T-helper 1 cell treated with Interleukin-12 subunit alpha and Interleukin-12 subunit beta and Interleukin-4 antibody, amounts not matched to agents 30 ng/mL and 1 ng/mL, for 36 hours (primary cell): ENCODE results near the gene NHP2. TPM values are rescaled to one million over a fixed set of nuclear protein-coding genes. Genes with fewer than 3 reads are reported as not detected.

Source experiments
- intact Hi-C: fragments of 100-400 bp; cut with micrococcal nuclease; formaldehyde crosslinking; loops from one replicate; pipeline ENCODE4 v1.15.1; 2024
- total RNA-seq: library from RNA; stranded (reverse); gene quantifications from 2 replicates; pipeline ENCODE4 v1.2.3, GENCODE V29; 2022

The NHP2 gene
- total RNA-seq, 1 donor from 2014 or later = 141 TPM

- intact Hi-C loops = no loop called here
Observed at GRCh38 chr5:178177569-178177968, 23.9 kb upstream of the NHP2 start.

DNA sequence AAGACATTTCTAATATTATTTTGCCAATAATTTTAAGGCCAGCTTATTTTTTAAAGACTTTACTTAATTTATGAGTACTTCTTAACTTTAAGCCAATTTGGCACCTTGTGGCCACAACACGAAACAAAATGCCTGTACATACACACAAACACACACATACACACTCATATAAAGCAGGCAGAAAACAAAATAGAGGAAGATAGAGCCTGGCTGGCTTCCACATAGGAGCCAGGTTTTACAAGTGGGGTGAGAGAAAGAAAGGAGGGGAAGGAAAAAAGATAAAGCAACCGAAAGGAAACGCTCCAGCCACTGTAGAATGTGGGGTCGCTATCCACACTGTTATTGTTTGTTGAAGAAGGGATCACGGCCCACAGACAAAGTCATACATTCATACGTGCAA lies 23.1 kb upstream of the NHP2 start:
- intact Hi-C loops = no loop called here

GRCh38 chr5:178174456-178174855 lies 20.8 kb upstream of the NHP2 start:
- intact Hi-C loops = no loop called here

DNA sequence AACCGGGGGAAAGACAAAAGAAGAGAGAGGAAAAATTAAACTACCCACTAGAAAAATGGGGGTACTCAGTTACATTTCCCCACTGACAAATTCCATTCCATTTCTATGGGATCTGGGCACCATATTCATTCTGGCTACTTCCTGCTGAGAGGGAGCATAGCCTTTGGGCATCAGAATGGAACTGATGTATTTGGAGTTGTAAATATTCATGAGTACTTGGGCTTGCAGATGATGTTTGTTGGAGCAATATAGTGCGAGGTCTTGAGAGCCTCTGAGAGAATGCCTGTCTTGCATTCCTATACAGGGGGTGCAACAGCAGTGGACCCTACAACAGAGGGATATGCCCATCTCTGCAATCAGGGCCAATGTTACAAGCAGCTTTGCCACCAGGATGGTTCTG lies 16.8 kb upstream of the NHP2 start:
- intact Hi-C loops = no loop called here

DNA sequence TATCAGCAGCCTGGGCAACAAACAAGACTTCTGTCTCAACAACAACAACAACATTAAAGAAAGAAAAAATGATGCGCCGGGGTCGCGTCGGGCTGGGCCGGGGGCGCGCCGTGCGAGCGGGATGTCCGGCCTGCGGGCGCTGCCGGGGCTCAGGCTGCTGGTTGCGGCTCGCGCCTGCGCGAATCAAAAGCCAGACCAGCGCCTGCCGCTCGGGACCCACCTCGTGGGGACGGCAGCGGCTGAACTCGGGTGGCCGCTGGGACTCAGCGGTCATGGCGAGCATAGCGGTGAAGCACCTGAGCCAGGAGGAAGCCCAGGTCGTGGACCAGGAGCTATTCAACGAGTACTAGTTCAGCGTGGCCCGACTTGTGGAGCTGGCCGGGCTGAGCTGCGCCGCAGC lies 11.9 kb upstream of the NHP2 start:
- intact Hi-C loops = no loop called here

DNA sequence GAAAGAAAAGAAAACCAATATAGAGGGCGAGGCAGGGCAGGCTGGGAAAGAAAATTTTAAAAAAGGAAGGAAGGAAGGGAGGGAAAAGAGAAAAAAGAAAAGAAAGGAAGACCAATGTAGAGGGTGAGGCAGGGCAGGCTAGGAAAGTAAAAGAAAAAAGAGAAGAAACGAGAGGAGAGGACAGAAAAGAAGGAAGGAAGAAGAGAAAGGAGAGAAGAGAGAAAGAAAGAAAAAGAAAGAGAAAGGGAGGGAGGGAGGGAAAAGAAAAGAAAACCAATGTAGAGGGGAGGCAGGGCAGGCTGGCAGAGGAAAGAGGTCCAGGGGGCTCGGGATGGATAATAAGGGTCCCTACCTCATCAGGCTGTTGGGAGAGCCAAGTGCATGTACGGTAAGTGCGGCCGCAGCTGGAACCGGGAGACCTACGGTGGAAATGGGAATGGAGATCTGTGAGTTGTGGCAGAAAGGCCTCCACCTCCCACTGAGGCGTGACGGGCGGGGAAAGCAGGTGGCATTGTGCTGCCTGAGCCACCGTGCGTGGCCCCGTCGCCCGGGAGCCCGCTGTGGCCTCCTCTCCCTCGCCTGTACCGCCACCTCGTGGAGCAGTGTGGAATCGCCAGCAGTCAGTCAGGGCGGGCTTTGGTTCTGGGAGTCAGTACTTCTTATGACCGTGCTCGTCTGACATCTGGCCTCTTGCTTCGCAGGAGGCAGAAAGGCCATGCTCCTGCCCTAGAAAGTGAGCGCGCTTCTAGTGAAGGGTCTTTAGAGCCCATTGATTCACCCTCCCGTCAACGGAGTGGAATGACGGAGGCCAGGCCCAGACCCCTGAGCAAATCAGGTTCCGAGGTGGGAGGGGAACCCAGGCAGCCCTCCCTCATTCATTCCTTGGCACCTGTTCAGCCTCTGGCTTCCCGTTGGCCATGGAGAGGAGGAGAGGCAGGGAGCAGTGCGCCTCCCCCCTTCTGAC lies 10.4 kb upstream of the NHP2 start:
- intact Hi-C loops = loop anchor here (1.0 kb wide), 6 partner anchors 11 to 102 kb away; partner anchors contain the start of genes HNRNPAB and NHP2

DNA sequence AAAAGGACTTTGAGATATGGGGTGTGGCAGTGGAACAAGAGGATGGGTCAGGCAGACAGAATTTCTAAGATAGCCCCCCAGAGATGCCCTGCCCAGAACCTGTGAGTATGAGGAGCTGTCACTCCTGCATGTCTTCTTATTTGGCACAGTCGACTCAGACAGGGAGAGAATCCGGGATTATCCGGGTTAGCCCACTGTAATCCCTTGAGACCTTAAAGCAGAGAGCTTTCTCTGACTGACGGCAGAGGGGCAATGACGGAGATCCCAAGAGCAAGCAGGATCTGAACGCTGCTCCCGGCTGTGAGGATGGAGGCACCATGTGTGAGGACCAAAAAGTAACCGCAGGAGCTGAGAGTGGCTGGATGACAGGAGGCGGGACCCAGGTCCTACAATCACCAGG lies 8.8 kb upstream of the NHP2 start:
- intact Hi-C loops = no loop called here

DNA sequence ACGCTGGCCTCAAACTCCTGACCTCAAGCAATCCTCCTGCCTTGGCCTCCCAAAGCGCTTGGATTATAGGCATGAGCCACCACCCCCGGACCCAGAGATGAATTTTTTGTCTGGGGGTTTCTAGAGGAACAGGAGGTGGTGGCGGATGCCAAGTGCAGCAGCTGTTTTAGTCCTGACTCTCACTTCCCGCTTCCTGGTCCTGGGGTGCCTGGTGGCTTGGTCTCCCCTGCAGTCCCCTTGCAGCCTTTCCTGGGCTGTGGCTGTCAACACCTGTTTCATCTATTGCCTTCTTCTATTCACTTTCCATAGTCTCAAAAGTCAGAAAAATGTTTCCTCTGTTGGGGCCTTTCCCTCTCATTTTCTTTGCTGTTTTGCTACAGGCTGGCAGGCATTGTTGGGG lies 6.5 kb upstream of the NHP2 start:
- intact Hi-C loops = no loop called here

GRCh38 chr5:178155065-178155464 lies 1.4 kb upstream of the NHP2 start:
- intact Hi-C loops = loop anchor here (10.0 kb wide), 1 partner anchor 470 kb away; the partner anchor contains the start of gene CLK4

DNA sequence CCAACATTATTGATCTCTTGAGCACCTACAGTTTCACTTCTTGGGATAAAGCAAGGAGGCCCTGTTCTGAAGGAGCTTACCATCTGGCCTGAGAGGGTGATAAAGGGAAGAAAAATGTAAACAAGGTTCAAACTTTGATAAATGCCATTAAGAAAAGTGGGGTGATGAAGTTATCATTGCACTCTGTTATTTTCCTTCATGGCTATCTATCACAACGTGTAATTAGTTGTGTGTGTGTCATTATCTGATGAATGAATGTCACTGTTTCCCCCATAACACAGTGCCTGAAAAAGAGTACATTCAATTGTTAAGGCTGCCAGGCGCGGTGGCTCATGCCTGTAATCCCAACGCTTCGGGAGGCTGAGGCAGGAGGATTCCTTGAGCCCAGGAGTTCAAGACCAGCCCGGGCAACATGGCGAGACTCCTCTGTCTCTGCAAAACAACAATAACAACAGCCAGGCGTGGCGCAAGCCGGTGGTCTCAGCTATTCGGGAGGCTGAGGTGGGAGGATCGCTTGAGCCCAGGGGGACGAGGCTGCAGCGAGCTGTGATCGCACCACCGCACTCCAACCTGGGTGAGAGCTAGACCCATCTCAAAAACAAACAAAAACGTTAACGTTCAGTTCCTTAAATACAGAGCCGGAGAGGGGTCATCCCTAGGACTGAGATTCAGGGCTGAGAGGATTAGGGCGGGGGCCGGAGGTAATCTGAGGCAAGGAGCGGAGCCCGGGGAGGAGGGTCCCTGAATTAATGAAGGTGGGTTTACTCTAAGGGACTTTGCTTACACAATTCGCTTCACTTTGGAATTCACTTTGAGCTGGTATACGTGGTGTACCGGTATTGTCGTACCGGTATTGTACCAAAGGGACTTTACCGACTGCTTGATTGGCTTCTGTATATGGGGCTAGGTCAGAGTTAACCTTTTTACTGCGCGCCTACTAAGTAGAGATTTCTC lies 917 bp downstream of the NHP2 start:
- intact Hi-C loops = loop anchor here (1.0 to 10.0 kb wide), 11 partner anchors 12 to 1765 kb away; partner anchors contain the start of genes CANX, CLK4, DDX41 and FAM193B

GRCh38 chr5:178150977-178151734 lies 2.5 kb downstream of the NHP2 start:
- intact Hi-C loops = loop anchor here (5.0 to 10.0 kb wide), 8 partner anchors 474 to 1764 kb away; partner anchors contain the start of genes CANX, CLK4, DDX41 and FGFR4

DNA sequence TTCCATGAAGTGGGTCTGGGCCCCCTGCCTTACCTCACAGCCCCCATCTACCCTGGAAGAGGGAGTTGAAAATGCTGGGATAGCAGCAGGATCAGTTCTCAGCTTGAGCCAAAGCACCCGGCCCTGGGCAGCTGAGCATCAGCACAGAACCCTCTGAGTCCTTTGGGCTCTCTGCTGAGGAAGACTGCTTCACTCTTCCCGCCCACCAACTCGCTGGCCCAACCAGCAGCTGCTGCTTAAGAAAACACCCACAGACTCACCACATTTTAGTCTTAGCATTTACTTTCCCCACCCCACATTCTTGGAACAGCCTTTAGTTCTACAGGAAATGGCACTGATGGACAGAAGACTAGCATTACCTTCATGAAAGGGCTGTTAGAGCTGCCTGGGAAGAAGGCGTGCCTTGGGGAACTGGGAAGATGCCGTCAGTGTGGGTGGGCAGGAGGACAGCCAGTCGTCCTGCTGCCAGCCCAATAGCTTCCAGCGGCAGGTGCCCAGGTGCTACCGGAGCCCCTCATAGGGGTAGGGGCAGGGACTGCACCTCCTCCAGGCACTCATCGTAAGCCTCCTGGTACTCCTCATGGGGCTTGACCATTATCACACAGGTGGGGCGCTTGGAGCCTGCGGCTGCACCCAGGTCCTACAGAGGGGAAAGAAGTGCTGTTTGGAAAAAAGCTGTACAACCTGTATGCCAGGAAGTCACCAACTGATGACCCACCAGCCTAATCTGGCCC lies 4.3 kb downstream of the NHP2 start:
- intact Hi-C loops = no loop called here

- intact Hi-C loops = no loop called here
Observed at GRCh38 chr5:178147406-178147805, 6.3 kb downstream of the NHP2 start.

GRCh38 chr5:178145965-178146820 lies 7.5 kb downstream of the NHP2 start:
- intact Hi-C loops = loop anchor here (1.0 kb wide), 3 partner anchors 18 to 70 kb away; no protein-coding TSS in a partner anchor

DNA sequence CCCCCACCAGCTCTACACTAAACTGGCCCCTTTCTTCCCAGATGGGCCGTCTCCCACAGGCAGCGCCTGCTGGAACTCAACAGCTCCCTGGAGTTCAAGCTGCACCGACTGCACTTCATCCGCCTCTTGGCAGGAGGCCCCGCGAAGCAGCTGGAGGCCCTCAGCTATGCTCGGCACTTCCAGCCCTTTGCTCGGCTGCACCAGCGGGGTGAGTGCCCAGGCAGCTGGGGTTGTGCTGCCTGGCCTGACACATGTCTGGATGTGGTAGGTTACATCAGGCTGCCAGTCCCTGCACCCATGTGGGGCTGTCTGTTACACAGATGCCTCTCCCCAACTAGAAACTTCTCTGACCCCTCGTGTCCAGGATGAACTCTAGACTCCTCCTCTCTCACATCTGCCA lies 9.8 kb downstream of the NHP2 start:
- intact Hi-C loops = no loop called here

DNA sequence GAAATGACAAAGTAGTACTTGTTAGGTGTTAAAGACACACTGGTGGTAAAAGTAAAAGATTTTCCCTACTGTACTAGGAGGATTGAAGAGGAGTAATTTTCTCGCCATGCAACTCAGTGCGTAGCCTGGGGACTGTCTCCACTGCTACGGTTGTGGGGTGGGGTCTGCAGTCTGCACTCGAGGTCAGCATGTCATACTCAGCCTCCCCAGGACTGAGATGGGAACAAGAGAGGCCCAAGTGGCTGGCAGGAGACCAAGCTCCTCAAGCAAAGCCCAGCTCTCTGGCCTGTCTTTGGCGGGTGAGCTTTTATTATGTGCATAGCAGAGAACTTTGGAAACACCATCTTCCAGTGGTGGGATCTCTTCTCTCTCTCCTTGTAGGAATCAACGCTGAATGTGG lies 10.4 kb downstream of the NHP2 start:
- intact Hi-C loops = no loop called here

- intact Hi-C loops = no loop called here
Observed at GRCh38 chr5:178142642-178143041, 11.0 kb downstream of the NHP2 start.

DNA sequence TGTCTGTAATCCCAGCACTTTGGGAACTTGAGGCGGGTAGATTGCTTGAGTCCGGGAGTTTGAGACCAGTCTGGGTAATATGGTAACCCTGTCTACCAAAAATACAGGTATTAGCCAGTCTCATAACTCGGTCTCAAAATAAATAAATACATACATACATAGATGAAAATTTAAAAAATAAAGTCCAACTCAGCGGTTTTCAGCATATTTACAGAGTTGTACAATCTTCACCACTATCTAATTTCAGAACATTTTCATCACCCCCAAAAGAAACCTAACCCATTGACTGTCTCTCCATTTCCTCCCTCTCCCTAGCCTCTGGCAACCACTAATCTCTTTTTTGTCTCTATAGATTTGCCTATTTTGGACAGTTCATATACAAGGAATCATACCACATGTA lies 12.1 kb downstream of the NHP2 start:
- intact Hi-C loops = no loop called here

GRCh38 chr5:178137991-178138390 lies 15.7 kb downstream of the NHP2 start:
- intact Hi-C loops = no loop called here
